Stimulated activated CD8-positive, alpha-beta memory T cell treated with anti-CD3 and anti-CD28 coated beads, Interleukin-7, amount 100 ng/mL, for 1 hour (primary cell): Measurements from ENCODE around the gene GARIN1A.
"Not testable (repeated sequence)": the region's sequence is repeated elsewhere in the genome, so short reads cannot be mapped to it uniquely, and the experiment has no call there.

ENCODE experiments used
- DNase-seq, 2 donors: peaks; one replicate each; pipeline ENCODE4 v3.0.0-alpha.2; 2020; ENCODE audit warnings: low read depth in 2 of 2

Gene GARIN1A

GRCh38 chr7:128683270-128683669, 11.2 kb downstream of the GARIN1A start:
- not testable (repeated sequence) for DNase-seq

GRCh38 chr7:128683738-128684137, 11.6 kb downstream of the GARIN1A start:
- not testable (repeated sequence) for DNase-seq

- no peak for DNase-seq
Observed at GRCh38 chr7:128687131-128687530, 15.0 kb downstream of the GARIN1A start.

GRCh38 chr7:128688492-128688891, 16.4 kb downstream of the GARIN1A start:
- DNase-seq = no peak

- DNase-seq = not testable (repeated sequence)
Observed at GRCh38 chr7:128689161-128689935, 17.3 kb downstream of the GARIN1A start.

- DNase-seq = no peak
Observed at GRCh38 chr7:128691227-128691626, 19.1 kb downstream of the GARIN1A start.

- no peak for DNase-seq
Observed at GRCh38 chr7:128692623-128693270, 20.7 kb downstream of the GARIN1A start.

- no peak for DNase-seq
Observed at GRCh38 chr7:128693373-128694015, 21.4 kb downstream of the GARIN1A start.

GRCh38 chr7:128694738-128695137, 22.6 kb downstream of the GARIN1A start:
- DNase-seq = no peak

GRCh38 chr7:128697302-128697905, 25.3 kb downstream of the GARIN1A start:
- DNase-seq = no peak

- no peak for DNase-seq
Observed at GRCh38 chr7:128699196-128699712, 27.2 kb downstream of the GARIN1A start.

- no peak for DNase-seq
Observed at GRCh38 chr7:128699895-128700294, 27.8 kb downstream of the GARIN1A start.

GRCh38 chr7:128701062-128701785, 29.1 kb downstream of the GARIN1A start:
- no peak for DNase-seq

GRCh38 chr7:128703609-128704241, 31.6 kb downstream of the GARIN1A start:
- no peak for DNase-seq

GRCh38 chr7:128705891-128706333, 33.8 kb downstream of the GARIN1A start:
- DNase-seq = no peak

- DNase-seq = no peak
Observed at GRCh38 chr7:128707752-128708151, 35.7 kb downstream of the GARIN1A start.

GRCh38 chr7:128708235-128708634, 36.1 kb downstream of the GARIN1A start:
- DNase-seq = no peak

- no peak for DNase-seq
Observed at GRCh38 chr7:128708824-128709223, 36.7 kb downstream of the GARIN1A start.

GRCh38 chr7:128710481-128710880, 38.4 kb downstream of the GARIN1A start:
- no peak for DNase-seq

GRCh38 chr7:128713794-128714193, 41.7 kb downstream of the GARIN1A start:
- no peak for DNase-seq
